ENCODE measurements around the gene YIF1A.

The YIF1A gene

DNA sequence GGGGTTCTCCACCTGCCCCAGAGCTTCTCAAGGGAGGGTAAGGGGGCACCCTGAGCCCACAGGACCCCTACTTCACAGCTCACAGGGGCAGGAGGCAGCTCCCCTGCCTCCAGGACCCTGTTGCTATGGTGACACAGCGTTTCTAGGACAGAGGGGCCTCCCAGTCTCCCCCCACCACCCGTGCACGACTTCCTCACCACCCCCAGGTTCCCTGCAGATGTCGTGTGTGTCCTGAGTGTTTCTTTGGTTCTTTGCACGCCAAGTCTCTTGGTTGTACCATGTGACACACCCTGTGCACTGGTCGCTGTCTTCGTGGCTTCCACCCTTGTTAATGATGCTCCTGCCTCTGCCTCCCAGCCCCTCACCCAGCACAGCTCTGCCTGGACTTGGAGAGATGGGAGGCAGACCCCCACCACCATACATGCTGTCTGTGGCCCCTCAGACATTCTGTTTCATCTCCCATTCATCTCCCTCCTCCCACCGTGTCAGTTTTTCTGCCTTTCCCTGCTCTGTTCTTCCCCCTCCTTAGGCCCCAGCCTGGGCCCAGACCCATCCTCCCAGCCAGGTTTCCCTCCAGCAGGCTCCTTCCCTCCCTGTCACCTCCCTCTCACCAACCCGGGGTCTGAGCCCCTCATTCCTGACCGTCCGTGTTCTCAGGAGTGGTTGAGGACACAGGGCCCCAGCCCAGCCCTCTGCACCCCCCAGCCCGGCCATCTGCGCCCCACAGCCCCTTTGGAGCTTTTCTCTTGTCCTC, 45.0 kb downstream of the YIF1A start:
- DNase-seq (ENCODE audit: low read depth) = no peak

DNA sequence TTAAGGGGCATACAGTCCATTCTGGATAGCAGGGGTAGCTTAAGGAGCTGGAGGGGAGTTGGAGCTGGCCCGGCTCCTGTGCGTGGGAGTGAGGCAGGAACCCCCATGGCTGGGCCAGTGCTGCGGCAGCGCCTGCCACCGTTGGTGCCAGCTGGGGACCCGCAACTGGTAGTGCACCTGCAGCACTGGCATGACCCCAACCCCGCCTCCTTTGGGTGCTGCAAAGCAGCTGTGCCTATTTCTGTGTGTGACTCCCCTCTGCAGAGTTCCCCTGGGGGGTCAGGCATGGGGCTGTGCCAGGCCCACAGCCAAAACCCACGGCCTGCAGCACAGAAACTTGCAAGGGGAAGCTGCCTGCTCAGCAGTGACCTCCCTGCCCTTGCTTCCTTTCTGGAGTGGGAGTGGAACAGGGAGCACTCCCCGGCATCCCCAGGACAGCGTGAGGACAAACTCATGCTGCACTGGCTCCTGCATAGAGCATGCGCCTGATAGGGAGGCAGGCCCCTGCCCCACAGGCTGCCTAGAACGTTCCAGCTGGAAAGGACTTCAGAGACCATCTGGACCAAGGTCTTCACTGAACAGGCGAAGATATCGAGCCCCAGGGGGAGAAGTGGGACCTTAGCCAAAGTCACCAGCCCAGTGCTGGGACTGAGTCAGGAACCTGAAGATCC, 46.7 kb downstream of the YIF1A start:
- DNase-seq (ENCODE audit: low read depth) = no peak

GRCh38 chr11:66240781-66241136, 48.2 kb downstream of the YIF1A start:
- no peak for DNase-seq (ENCODE audit: low read depth)

DNA sequence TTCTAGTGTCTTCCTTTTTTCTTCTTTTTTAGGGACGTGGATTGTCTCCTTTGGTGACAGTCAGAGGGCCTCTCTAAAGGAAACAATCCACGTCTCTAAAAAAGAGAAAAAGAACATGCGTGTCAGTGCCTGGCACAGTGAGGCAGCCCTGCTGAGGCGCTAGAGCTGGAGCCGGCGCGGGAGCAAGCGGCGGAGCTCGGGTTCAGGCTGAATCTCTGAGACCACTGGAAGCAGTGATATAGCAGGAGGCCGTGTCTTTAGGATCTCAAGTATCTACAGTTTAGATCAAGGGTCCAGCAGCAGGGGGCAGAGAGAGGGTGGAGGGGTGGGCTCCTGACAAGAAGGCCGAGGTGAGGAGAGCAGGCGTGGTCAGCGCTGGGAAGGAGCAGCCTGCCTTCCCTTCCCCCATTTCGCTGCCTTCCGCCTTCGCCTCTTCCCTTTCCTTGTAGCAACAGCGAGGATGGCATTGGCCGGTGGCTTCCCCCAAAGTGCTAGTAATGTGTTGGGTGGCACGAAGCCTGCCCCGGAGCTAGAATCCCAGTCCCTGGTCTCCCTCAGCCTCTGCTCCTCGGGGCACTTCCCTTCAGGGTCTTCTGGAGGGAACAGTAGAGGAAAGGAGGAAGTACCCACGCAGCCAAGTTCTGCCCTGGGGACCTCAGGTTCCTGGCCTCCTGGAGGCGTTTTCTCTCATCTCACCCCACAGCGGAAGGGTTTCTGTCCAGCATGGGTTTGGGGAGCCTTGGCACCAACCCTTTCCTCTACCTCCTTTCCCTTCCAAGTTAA, 48.8 kb downstream of the YIF1A start:
- DNase-seq (ENCODE audit: low read depth) = no peak

DNA sequence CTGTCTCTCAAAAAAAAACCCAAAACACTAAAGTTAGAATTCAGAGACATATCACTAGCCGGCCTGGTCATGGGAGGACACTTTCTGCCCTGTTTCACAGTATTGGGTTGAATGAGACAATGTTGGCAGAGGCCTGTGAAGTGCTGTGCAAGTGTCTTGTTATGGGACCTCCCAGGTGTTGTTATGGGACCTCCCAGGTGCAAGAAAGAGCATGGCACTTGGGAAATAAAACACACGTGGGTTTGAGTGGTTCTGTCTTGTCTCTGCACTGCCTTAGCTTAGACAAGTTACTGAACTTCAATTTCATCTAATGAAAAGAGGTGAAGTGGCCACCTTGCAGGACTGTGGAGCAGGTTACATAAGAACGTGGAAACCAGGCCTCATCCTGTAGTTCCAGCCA, 49.4 kb downstream of the YIF1A start:
- DNase-seq (ENCODE audit: low read depth) = no peak

DNA sequence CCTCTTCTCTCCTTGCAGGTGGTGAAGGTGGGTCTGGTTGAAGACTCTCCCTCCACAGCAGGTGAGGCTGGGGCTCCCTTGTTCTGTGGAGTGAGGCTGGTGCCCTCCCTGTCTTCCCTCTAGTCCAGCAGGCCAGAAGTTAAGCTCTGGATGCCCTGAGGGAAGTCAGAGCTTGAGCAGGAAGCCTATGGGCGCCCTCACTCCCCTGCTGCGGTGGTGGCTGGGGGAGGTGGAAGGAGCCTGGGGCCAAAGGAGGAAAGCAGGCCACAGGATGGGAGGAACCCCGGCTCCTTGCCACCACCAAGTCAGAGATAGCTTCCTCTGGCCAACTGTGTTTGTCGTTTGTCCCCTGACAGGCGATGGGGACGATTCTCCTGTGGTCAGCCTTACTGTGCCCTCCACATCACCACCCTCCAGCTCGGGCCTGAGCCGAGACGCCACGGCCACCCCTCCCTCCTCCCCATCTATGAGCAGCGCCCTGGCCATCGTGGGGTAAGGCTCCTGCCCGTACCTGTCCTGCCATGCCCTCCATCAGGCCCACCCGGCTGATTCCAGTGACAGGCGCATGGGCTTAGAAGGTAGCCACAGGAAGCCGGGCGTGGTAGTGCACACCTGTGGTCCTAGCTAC, 50.0 kb downstream of the YIF1A start:
- no peak for DNase-seq (ENCODE audit: low read depth)

GRCh38 chr11:66237867-66238266, 51.1 kb downstream of the YIF1A start:
- no peak for DNase-seq (ENCODE audit: low read depth)

DNA sequence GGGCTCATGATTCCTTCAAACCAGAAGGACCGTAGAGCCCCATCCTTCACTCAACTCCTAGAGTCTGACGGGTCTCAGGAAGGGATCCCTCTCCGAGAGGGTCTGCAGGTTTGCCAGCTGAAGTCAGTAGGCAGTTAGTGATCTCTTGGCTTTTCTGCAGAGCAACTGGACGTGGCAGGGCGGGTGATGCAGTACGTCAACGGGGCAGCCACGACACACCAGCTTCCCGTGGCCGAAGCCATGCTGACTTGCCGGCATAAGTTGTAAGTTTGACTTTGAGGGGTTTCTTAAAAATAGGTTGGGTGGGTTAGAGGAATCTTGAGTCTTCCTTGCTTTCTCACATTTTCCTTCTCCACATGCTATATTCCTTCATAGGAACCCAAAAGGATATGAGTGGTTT, 53.8 kb downstream of the YIF1A start:
- no peak for DNase-seq (ENCODE audit: low read depth)

All from HS-27A (cell line).